Fibroblast of mammary gland (primary cell): ENCODE data around the gene ZNF423.

Source experiments
- DNase-seq: peaks from one replicate; pipeline ENCODE4 v3.0.0-alpha.2; 2010; ENCODE audit warnings: low read depth
- H3K4me3 ChIP-seq: 2 replicates; pipeline ENCODE4 v1.5.1; 2011; ENCODE audit warnings: low read depth, mild to moderate bottlenecking, low read length, moderate library complexity; ENCODE audit not compliant: control insufficient read depth
- TF ChIP-seq, protein P1 (sequence below): conservative IDR thresholded peaks from 2 replicates; pipeline ENCODE4 v1.5.1; 2011; ENCODE audit warnings: low read depth, low read length, inconsistent platforms; ENCODE audit not compliant: control insufficient read depth, insufficient read depth

The ZNF423 gene

DNA sequence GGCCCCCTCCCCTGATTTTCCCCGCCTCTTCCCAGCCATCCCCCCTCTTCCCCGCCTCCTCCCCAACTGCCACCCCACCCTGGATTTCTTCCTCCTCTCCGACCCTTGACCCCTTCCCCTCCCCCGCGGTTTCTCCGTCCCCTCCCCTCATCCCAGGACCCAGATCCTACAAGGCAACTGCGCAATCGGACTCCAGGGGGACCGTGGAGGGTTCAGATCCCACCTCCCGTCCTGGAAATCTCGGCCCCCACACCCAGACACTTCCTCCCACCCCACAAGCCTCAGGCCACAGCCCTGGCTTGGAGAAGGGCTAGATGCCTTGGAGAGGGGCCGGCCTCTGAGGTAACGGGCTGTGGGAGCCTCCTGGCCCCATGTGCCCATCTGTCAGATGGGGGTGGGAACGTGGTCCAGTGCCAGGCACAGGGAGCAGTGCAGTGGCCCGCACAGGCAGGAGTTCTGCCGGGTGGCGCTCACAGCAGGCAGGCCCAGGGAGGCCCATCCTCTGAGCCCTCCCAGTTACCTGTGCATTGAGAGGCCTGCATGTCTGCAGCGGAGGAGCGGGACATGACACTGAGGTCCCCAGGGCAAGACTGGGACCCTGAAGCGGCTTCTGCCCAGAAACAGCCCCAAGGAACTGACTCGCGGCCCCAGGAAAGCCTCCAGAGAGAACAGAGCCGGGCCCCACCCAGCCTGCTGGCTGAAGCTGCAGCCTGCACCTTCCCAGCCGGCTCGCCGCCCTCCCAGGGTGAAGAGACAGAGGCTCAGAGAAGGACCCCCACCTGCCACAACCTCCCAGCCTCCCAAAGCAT, 16.7 kb downstream of the ZNF423 start:
- no peak for DNase-seq
- H3K4me3 ChIP-seq, result no peak overlapping the region
- TF ChIP-seq, protein P1, sequence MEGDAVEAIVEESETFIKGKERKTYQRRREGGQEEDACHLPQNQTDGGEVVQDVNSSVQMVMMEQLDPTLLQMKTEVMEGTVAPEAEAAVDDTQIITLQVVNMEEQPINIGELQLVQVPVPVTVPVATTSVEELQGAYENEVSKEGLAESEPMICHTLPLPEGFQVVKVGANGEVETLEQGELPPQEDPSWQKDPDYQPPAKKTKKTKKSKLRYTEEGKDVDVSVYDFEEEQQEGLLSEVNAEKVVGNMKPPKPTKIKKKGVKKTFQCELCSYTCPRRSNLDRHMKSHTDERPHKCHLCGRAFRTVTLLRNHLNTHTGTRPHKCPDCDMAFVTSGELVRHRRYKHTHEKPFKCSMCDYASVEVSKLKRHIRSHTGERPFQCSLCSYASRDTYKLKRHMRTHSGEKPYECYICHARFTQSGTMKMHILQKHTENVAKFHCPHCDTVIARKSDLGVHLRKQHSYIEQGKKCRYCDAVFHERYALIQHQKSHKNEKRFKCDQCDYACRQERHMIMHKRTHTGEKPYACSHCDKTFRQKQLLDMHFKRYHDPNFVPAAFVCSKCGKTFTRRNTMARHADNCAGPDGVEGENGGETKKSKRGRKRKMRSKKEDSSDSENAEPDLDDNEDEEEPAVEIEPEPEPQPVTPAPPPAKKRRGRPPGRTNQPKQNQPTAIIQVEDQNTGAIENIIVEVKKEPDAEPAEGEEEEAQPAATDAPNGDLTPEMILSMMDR, result no peak

DNA sequence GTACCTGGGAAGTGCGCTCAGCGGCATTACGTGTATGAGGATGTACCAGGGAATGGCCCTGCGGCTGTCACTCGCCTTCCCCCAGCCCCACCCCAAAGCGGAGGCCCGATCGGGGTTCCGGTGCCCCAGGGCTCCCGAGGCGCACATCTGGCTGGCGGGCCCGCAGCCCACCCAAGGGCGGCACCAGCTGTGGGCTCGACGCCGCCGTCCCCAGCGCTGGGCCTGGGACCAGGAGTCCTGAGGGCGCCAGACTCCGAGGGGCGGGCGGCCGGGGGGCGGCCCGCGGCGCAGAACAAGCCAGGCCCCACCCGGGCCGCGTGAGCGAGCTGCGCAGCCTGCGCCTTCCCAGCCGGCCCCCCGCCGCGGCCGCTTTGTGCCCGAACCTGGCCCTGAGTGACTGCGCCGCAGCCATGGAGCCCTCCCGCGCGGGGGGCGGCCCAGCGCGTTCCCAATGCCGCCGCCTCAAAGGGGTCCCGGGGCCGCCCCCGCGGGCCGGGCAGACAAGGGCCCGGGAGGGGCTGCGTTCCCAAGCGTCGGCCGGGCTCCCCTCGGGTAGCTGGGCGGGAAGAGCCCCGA, 17.4 kb downstream of the ZNF423 start:
- TF ChIP-seq, protein P1, result no peak
- H3K4me3 ChIP-seq, result no peak overlapping the region
- no peak for DNase-seq

DNA sequence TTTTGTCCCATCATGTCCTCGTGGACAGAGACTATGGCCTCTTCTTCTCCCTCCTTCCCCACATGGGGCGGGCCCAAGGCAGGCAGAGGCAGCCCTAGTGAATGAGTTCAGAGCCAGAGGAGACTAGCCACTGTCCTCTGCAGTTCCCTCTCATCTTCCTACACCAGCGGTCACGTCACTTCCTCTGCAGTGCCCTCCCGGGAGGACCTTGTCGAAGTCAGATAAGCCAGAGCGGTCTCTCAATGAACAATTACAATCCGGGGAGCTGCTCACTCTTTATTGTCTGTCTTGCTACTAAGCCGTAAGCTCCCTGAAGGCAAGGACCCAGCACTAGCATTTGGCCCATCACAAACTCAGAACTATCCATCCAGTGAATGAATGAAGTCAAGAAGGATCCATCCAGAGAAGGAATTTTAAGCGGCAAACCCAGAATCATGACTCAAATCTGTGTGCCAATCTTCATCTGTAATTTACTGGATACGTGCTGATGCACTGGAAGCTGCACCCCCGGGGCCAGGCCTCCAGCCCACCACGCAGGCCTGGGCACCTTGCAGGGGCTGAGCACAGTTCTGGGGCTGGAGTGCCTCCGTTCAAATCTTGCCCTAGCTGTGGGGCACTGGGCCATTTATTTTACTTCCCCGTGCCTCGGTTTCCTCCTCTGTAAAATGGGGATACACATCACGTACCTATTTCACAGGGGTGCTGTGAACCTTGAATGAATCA, 18.1 kb downstream of the ZNF423 start:
- DNase-seq, result no peak
- H3K4me3 ChIP-seq, result no peak overlapping the region
- TF ChIP-seq, protein P1, result no peak

DNA sequence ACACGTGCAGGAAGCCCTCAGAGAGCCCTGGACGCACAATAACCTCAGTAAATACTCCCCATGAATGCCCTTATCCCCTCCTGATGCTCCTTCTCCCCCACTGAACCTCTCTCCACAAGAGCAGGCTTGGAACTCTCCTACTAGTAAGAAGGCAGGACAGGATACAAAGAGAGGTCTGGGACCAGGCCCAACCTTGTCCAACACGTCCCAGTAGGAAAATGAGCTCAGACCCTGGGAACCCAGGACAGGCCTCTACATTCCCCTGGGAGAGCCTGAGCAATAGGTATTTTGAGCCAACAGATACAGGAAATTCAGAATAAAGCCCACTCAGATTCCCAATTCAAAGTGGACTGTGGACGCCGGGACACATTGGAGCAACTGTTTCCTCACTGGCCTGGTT, 19.2 kb downstream of the ZNF423 start:
- TF ChIP-seq, protein P1, result no peak
- no peak overlapping the region for H3K4me3 ChIP-seq
- no peak for DNase-seq

DNA sequence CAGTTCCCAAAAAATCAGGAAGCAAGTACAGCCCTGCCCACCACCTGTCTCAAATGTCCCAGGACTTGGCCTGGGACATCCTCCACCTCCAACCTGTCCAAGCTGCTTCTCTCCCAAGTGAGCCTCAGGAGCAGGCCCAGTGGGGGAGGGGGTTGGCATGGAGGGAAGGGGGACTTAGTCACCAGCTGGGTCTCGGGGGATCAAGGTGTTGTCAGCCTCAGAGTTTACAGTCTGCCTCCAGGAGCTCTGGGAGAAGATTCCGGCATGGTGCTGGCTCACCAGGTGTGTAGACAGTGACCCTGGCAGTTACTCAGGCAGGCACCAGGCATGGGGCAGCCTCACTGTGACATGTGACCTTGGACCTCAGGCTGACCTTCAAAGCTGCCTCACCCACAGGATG, 19.7 kb downstream of the ZNF423 start:
- H3K4me3 ChIP-seq, result no peak overlapping the region
- TF ChIP-seq, protein P1, result no peak
- no peak for DNase-seq

DNA sequence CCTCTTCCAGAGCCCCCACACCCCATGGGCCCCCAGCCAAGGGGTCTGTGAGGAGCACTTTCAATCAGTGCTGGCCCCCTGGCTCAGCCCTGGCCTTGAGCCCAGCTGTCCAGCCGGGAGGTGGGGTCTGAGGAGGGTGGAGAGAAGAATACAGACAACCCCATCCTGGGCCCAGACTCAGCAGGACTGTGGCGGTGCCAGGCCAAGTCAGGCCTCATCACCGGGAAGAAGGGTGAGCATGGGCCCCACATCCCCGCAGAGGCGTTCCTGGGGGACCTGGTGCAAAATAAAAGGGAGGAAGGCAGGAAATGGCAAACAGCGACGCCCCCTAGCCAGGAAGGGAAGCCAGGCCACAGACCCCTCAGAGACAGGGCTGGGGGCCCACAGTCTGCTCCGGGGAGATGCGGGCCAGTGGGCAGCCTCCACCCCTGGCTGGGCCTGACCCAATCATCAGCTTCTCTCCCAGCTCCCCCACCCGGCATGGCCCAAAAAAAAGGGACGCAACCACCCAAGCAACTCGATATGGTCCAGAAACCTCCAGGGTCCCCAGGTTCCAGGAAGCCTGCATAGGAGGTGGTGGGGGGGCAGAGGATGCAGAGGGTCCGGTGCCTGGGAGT, 20.6 kb downstream of the ZNF423 start:
- no peak overlapping the region for H3K4me3 ChIP-seq
- TF ChIP-seq, protein P1, result no peak
- no peak for DNase-seq
